Measurements from ENCODE around the gene CA10.

GRCh38 chr17:52136166-52136565 lies 22.3 kb downstream of the CA10 start:
- TF ChIP-seq POLR2AphosphoS5 (IDR thresholded peaks at IDR 0.05; ENCODE audit: low read depth, low read length) = no peak
- no peak for TF ChIP-seq POLR2A (IDR thresholded peaks at IDR 0.05; ENCODE audit: low read depth, low read length)
- no peak for TF ChIP-seq TAF1 (IDR thresholded peaks at IDR 0.05; ENCODE audit: borderline replicate concordance, low read depth, low read length)
